GM18909 (cell line): Measurements from ENCODE around the gene GPC6.

Experiments
- ATAC-seq: cut with Tn5 transposase; IDR thresholded peaks from one replicate; pipeline ENCODE4 v1.9.1; 2021; ENCODE audit warnings: mild to moderate bottlenecking; ENCODE audit not compliant: unreplicated experiment, poor library complexity

GPC6 gene

GRCh38 chr13:94387047-94387446 is 1160.4 kb downstream of the GPC6 start:
- no peak for ATAC-seq

GRCh38 chr13:94389604-94390351 is 1163.2 kb downstream of the GPC6 start:
- no peak for ATAC-seq

GRCh38 chr13:94390881-94391280 is 1164.3 kb downstream of the GPC6 start:
- no peak for ATAC-seq

- ATAC-seq, result no peak
These were observed 1168.1 kb downstream of the GPC6 start for GRCh38 chr13:94394723-94395122.

- no peak for ATAC-seq
These were observed 1169.3 kb downstream of the GPC6 start for GRCh38 chr13:94395860-94396259.

GRCh38 chr13:94399812-94400211 is 1173.2 kb downstream of the GPC6 start:
- no peak for ATAC-seq

- no peak for ATAC-seq
These were observed 1174.3 kb downstream of the GPC6 start for GRCh38 chr13:94400874-94401273.

- ATAC-seq, result no peak
These were observed 1181.9 kb downstream of the GPC6 start for GRCh38 chr13:94408314-94409036.

GRCh38 chr13:94411747-94412146 is 1185.1 kb downstream of the GPC6 start:
- ATAC-seq, result no peak

- no peak for ATAC-seq
These were observed 1186.4 kb downstream of the GPC6 start for GRCh38 chr13:94412870-94413597.

- no peak for ATAC-seq
These were observed 1187.0 kb downstream of the GPC6 start for GRCh38 chr13:94413598-94413944.

GRCh38 chr13:94414141-94414540 is 1187.5 kb downstream of the GPC6 start:
- no peak for ATAC-seq

- no peak for ATAC-seq
These were observed 1188.1 kb downstream of the GPC6 start for GRCh38 chr13:94414708-94415107.

- no peak for ATAC-seq
These were observed 1189.1 kb downstream of the GPC6 start for GRCh38 chr13:94415500-94416237.

- no peak for ATAC-seq
These were observed 1190.0 kb downstream of the GPC6 start for GRCh38 chr13:94416454-94417080.

- ATAC-seq, result no peak
These were observed 1190.7 kb downstream of the GPC6 start for GRCh38 chr13:94417294-94417693.

GRCh38 chr13:94419304-94419924 is 1192.8 kb downstream of the GPC6 start:
- ATAC-seq, result peak; percentile 65

GRCh38 chr13:94419925-94420305 is 1193.3 kb downstream of the GPC6 start:
- no peak for ATAC-seq

GRCh38 chr13:94427313-94427953 is 1200.8 kb downstream of the GPC6 start:
- no peak for ATAC-seq
